Colonic mucosa (tissue), 4 donors: ENCODE measurements around the gene SERPINA1. TPM values are rescaled to one million over a fixed set of nuclear protein-coding genes. Genes with fewer than 3 reads are reported as not detected.

ENCODE experiments used
- DNase-seq: peaks from one replicate; pipeline ENCODE4 v3.0.0-alpha.2; 2020
- H3K27ac ChIP-seq: fragments of 200-600 bp; one replicate; pipeline ENCODE4 v1.8.0; 2021
- H3K27me3 ChIP-seq: fragments of 200-600 bp; one replicate; pipeline ENCODE4 v1.8.0; 2021
- H3K36me3 ChIP-seq: fragments of 200-600 bp; one replicate; pipeline ENCODE4 v1.8.0; 2021
- H3K4me1 ChIP-seq: fragments of 200-600 bp; one replicate; pipeline ENCODE4 v1.8.0; 2021; ENCODE audit warnings: mild to moderate bottlenecking
- H3K4me3 ChIP-seq: fragments of 200-600 bp; one replicate; pipeline ENCODE4 v1.8.0; 2021
- H3K9ac ChIP-seq, 2 donors: one replicate each; pipeline ENCODE4 v1.7.0; 2013; ENCODE audit warnings: control low read depth in 2 of 2, low read depth in 2 of 2, low read length in 2 of 2
- H3K9me3 ChIP-seq: fragments of 200-600 bp; one replicate; pipeline ENCODE4 v1.8.0; 2021
- CTCF ChIP-seq: fragments of 200-600 bp; IDR thresholded peaks from one replicate; pipeline ENCODE4 v1.8.0; 2022; ENCODE audit warnings: antibody characterized with exemption, mild to moderate bottlenecking
- intact Hi-C: fragments of 100-400 bp; cut with DNase I; formaldehyde crosslinking; loops from one replicate; pipeline ENCODE4 v1.14.1; 2022
- total RNA-seq, 2 donors: library from RNA; stranded (reverse); fragmentation: NEBNext Ultra II Directional in 1 of 2; extraction: Animal tissue kit (Norgen Biotek cat#: 25700) in 1 of 2; gene quantifications; one replicate each; pipeline ENCODE4 v1.2.1, GENCODE V29; 2021
- donor health status: healthy.
- donor health status: DM: no; HTN: no; CAD: no.
- donor health status: DM: no; HTN: no; CAD: no.

The SERPINA1 gene
- total RNA-seq, 2 donors from 2014 or later, result 153 to 278 TPM

DNA sequence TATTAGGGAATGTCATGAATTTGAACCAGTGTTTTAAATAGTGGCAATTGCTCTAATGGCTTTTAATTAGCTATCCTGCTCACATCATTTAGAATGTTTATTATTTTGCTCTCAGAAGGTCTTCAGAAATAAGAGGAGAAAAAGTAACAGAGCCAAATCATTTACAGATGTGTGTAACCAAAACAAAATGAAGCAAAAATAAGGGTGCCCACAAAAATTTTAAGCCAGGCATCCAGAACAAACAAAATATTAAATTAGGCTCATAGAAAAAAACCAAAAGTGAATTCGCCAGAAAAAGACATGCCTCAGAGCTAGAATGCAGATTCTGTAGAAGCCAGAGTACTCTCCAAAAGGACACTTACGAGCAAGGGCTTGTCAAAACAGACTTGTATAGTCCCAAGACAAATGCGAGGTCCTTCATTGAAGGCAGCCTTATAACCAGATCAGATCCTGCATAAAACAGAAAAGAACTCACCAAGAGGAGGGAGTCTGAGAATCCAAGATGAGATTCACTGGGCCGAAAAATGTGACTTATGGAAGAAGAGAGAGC is 20.2 kb upstream of the SERPINA1 start:
- H3K36me3 ChIP-seq, result no peaks in the 10 kb centered on the region
- no peak for DNase-seq
- no peak overlapping the region for H3K4me3 ChIP-seq
- no peak overlapping the region for H3K9ac ChIP-seq
- TF ChIP-seq CTCF, result no peak
- H3K9me3 ChIP-seq, result no peaks in the 10 kb centered on the region
- intact Hi-C loops, result no loop called here
- no peak overlapping the region for H3K27ac ChIP-seq
- peaks cover 3% of the 10 kb centered on the region for H3K4me1 ChIP-seq
- no peaks in the 10 kb centered on the region for H3K27me3 ChIP-seq

DNA sequence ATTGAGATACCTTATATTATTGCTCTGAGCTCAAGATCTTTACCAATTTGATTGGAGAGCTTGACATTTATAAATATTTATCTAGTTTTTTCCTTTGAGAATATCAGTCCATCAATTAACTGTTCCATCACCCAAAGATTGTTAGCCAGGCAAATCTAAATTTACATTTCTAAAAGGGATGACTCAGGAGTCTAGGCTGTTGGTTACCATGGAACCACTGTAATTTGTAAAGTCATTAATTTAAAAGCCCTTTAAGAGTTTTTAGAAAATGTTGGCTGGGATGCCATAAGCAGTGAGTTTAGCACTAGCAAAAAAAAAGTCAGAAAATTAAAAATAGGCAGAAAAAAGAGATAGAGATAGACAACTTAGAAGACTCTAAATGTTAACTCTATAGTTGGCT is 19.5 kb upstream of the SERPINA1 start:
- no peaks in the 10 kb centered on the region for H3K27me3 ChIP-seq
- DNase-seq, result no peak
- no peak overlapping the region for H3K4me3 ChIP-seq
- no peaks in the 10 kb centered on the region for H3K9me3 ChIP-seq
- no peak overlapping the region for H3K9ac ChIP-seq
- peaks cover 3% of the 10 kb centered on the region for H3K4me1 ChIP-seq
- no peaks in the 10 kb centered on the region for H3K36me3 ChIP-seq
- no peak for TF ChIP-seq CTCF
- no peak overlapping the region for H3K27ac ChIP-seq
- intact Hi-C loops, result no loop called here

DNA sequence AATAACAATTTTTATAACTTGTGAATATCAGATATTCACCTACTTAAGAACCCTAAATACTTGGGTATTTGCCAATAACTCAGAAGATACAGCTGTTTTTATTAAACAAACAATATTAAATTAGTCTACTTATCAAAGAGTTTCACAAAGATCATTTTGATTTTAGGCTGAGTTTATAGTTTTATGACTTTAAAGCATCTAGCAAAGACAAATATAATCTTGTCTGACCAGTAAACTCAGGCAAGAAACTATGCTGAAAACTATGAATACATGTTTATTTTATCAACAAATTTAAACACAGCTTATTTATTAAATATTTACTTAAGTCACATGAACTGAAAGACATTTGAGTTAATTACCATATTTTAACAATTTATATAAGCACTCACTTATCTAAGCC is 18.5 kb upstream of the SERPINA1 start:
- Histone ChIP-seq H3K27me3 (no peaks in the 10 kb centered on the region), H3K36me3 (no peaks in the 10 kb centered on the region), H3K9me3 (no peaks in the 10 kb centered on the region), H3K27ac (no peak overlapping the region), H3K4me3 (no peak overlapping the region), H3K4me1 (no peaks in the 10 kb centered on the region), H3K9ac (no peak overlapping the region)
- DNase-seq, result no peak
- no peak for TF ChIP-seq CTCF
- intact Hi-C loops, result no loop called here

DNA sequence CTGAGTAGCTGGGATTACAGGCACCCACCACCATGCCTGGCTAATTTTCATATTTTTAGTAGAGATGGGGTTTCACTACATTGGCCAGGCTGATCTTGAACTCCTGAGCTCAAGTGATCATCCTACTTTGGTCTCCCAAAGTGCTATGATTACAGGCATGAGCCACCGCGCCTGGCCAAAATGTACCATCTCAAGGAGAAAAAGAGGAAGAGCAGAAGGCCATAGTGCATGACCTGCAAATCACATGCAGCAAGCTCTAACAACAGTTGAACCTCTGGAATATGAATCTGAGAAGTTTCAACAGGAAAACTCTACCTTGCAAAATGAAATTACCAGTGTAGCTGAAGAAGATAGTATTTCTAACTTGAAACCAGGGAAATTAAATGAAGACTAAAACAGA is 17.1 kb upstream of the SERPINA1 start:
- Histone ChIP-seq H3K9me3 (no peaks in the 10 kb centered on the region), H3K36me3 (no peaks in the 10 kb centered on the region), H3K27me3 (no peaks in the 10 kb centered on the region), H3K27ac (no peak overlapping the region), H3K9ac (no peak overlapping the region), H3K4me3 (no peak overlapping the region), H3K4me1 (no peaks in the 10 kb centered on the region)
- no peak for DNase-seq
- no peak for TF ChIP-seq CTCF
- intact Hi-C loops, result no loop called here

DNA sequence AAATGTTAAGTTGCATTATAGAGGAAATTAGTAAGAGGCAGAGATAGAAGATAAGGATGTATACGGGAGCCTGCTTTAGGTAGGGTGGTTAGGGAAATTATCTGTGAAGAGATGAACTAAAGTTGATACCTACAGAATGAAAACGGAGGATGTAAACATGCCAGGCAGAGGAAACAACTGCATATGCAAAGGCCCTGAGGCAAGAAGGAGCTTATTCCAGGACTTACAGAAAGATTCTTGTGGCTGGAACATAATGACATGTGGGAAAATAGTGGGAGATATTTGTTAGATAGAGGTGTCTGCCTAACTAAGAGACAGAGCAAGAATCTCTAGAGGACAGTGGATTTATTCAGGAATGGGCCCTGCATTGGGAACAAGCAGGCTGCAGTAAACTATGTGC is 16.2 kb upstream of the SERPINA1 start:
- DNase-seq, result no peak
- no peaks in the 10 kb centered on the region for H3K4me1 ChIP-seq
- no peak overlapping the region for H3K9ac ChIP-seq
- H3K27me3 ChIP-seq, result no peaks in the 10 kb centered on the region
- no peak overlapping the region for H3K4me3 ChIP-seq
- intact Hi-C loops, result no loop called here
- no peaks in the 10 kb centered on the region for H3K9me3 ChIP-seq
- no peak overlapping the region for H3K27ac ChIP-seq
- TF ChIP-seq CTCF, result no peak
- H3K36me3 ChIP-seq, result no peaks in the 10 kb centered on the region
